ENCODE results near the gene LNX2.

The LNX2 gene

DNA sequence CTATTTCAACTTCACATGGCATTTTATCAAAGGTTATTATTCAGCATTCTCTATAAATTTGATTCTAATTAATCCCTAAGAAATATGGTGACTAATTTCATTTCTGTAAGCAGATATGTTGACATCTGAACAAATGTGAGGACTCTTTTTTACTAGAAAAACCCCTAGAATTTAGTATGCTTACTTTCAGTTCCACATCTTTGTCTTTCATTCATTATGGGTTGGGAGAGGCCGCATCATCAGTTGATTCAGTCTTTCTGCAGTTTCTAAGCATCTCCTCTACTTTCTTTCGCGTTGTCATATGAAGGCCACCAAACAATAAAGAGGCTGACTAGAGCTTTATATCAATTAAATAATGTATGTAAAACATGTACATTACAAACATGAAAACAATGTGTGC is 114.5 kb downstream of the LNX2 start:
- Histone ChIP-seq H3K4me3 (ENCODE audit: severe bottlenecking) (no peak overlapping the region), H3K36me3 (ENCODE audit: low read depth) (no peaks in the 10 kb centered on the region), H3K4me1 (ENCODE audit: insufficient read depth, poor library complexity, severe bottlenecking) (no peaks in the 10 kb centered on the region), H3K9me3 (ENCODE audit: severe bottlenecking) (no peaks in the 10 kb centered on the region), H3K27ac (ENCODE audit: poor library complexity, severe bottlenecking) (no peak overlapping the region), H3K27me3 (ENCODE audit: insufficient read depth, poor library complexity, severe bottlenecking) (no peaks in the 10 kb centered on the region)
- TF ChIP-seq, protein P1, sequence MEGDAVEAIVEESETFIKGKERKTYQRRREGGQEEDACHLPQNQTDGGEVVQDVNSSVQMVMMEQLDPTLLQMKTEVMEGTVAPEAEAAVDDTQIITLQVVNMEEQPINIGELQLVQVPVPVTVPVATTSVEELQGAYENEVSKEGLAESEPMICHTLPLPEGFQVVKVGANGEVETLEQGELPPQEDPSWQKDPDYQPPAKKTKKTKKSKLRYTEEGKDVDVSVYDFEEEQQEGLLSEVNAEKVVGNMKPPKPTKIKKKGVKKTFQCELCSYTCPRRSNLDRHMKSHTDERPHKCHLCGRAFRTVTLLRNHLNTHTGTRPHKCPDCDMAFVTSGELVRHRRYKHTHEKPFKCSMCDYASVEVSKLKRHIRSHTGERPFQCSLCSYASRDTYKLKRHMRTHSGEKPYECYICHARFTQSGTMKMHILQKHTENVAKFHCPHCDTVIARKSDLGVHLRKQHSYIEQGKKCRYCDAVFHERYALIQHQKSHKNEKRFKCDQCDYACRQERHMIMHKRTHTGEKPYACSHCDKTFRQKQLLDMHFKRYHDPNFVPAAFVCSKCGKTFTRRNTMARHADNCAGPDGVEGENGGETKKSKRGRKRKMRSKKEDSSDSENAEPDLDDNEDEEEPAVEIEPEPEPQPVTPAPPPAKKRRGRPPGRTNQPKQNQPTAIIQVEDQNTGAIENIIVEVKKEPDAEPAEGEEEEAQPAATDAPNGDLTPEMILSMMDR (IDR thresholded peaks at IDR 0.05; ENCODE audit: poor library complexity, severe bottlenecking) = no peak
- ATAC-seq (ENCODE audit: low read depth) (no peak), DNase-seq (ENCODE audit: low spot score) (no peak)

DNA sequence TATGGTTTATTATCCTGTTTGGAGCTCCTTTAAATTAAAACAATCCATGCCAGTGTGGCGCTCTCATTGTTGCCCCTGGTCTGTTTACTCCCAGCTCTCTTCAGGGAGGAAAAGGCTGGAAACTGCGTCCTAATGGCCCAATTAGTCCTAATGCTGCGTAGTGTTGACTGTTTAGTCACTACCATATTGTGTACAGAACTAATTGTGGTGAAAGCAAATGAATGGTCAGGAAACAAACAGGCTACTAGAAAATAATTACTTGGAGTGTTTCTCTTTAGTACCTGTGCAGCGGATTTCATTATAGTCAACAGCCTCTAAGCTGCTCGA is 115.5 kb downstream of the LNX2 start:
- no peaks in the 10 kb centered on the region for H3K4me1 ChIP-seq (ENCODE audit: insufficient read depth, poor library complexity, severe bottlenecking)
- no peak overlapping the region for H3K27ac ChIP-seq (ENCODE audit: poor library complexity, severe bottlenecking)
- TF ChIP-seq, protein P1 (IDR thresholded peaks at IDR 0.05; ENCODE audit: poor library complexity, severe bottlenecking) = no peak
- no peaks in the 10 kb centered on the region for H3K9me3 ChIP-seq (ENCODE audit: severe bottlenecking)
- DNase-seq (ENCODE audit: low spot score) (no peak), ATAC-seq (ENCODE audit: low read depth) (no peak)
- no peak overlapping the region for H3K4me3 ChIP-seq (ENCODE audit: severe bottlenecking)
- no peaks in the 10 kb centered on the region for H3K36me3 ChIP-seq (ENCODE audit: low read depth)
- H3K27me3 ChIP-seq (ENCODE audit: insufficient read depth, poor library complexity, severe bottlenecking) = no peaks in the 10 kb centered on the region

DNA sequence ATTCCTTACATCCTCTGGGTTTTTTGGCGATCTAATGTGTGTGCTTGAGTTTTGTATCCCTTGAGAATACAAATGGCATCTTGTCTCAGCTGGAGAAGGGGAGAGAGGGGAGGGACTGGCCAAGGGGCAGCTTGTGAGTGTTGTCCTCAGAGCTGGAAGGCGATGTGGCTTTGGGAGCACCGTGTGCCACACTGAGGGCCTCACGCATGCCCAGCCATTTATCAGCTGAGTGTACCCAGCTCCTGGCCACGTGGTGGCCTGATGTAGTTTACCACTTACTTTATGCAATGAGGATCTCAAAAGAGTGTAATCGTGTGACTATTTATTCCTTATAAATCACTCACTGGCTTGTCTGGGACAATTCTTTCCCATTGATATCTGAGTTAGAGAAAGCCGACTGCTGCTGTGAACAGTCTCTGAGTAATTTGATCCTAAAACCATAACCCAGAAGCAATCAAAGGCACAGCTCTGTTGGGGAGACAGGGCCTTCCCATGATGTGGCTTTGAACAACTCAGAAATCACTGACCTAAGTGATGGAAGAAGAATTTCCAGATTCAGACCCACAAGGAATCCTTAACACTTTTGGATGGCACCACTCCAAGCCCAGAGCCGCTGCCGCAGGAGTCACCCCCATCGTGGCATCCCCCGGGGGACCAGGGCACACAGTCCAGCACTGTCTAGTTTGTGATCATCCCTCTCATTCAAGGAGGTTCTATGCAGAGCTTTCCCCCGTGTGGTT is 116.0 kb downstream of the LNX2 start:
- no peak overlapping the region for H3K4me3 ChIP-seq (ENCODE audit: severe bottlenecking)
- DNase-seq (ENCODE audit: low spot score) = no peak
- no peaks in the 10 kb centered on the region for H3K27me3 ChIP-seq (ENCODE audit: insufficient read depth, poor library complexity, severe bottlenecking)
- TF ChIP-seq, protein P1 (IDR thresholded peaks at IDR 0.05; ENCODE audit: poor library complexity, severe bottlenecking) = no peak
- no peak overlapping the region for H3K27ac ChIP-seq (ENCODE audit: poor library complexity, severe bottlenecking)
- H3K9me3 ChIP-seq (ENCODE audit: severe bottlenecking) = no peaks in the 10 kb centered on the region
- ATAC-seq (ENCODE audit: low read depth) = no peak
- H3K36me3 ChIP-seq (ENCODE audit: low read depth) = no peaks in the 10 kb centered on the region
- H3K4me1 ChIP-seq (ENCODE audit: insufficient read depth, poor library complexity, severe bottlenecking) = no peaks in the 10 kb centered on the region

DNA sequence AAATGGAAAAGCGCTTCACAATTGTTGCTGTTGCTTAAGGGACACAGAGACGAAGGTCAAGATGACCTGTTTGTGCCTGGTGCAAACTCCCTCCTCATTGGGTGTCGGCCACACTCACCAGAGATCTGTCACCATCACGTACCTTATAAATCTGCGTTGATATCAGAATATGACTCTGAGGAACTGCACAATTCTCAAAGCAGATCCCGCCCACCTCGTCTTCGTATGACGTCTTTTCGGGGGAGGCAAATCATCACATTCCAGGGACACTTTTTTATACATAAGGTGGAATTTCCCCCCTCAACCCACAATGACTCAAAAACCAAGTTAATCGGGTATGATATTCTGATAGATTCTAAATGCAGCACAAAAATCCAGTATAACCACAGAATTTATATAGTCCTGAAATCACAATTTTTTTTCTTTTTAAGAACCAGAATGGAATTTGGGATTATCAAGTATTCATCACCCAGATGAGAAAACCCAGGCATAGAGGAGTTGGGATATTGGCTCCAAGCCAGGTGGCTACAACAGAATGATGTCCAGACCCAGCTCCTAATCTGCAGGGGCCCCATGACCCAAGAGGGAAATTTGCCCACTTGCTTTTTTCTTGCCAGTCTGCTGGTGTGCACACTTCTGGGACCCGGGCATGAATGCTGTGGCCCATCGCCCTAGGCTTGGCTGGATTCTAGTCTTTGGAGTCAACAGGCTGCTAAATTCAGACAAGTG is 119.4 kb downstream of the LNX2 start:
- TF ChIP-seq, protein P1 (IDR thresholded peaks at IDR 0.05; ENCODE audit: poor library complexity, severe bottlenecking) = no peak
- DNase-seq (ENCODE audit: low spot score) (no peak), ATAC-seq (ENCODE audit: low read depth) (no peak)
- no peaks in the 10 kb centered on the region for H3K36me3 ChIP-seq (ENCODE audit: low read depth)
- no peak overlapping the region for H3K4me3 ChIP-seq (ENCODE audit: severe bottlenecking)
- H3K4me1 ChIP-seq (ENCODE audit: insufficient read depth, poor library complexity, severe bottlenecking) = no peaks in the 10 kb centered on the region
- no peaks in the 10 kb centered on the region for H3K9me3 ChIP-seq (ENCODE audit: severe bottlenecking)
- no peaks in the 10 kb centered on the region for H3K27me3 ChIP-seq (ENCODE audit: insufficient read depth, poor library complexity, severe bottlenecking)
- no peak overlapping the region for H3K27ac ChIP-seq (ENCODE audit: poor library complexity, severe bottlenecking)

Measured in RWPE2 (cell line).